OCI-LY1 (cell line): ENCODE results near the gene TP73.

Experiments used
- CTCF ChIP-seq: fragments of 200-600 bp; sonication (generic), shearing (Covaris generic); IDR thresholded peaks from 2 replicates; pipeline ENCODE4 v1.5.1; 2017; ENCODE audit warnings: mild to moderate bottlenecking, antibody characterized with exemption, low read length, moderate library complexity, mixed read lengths
- EZH2 ChIP-seq: fragments of 200-600 bp; sonication (generic), shearing (Covaris generic); IDR thresholded peaks from 2 replicates; pipeline ENCODE4 v1.8.0; 2017; ENCODE audit warnings: borderline replicate concordance, mixed run types, mild to moderate bottlenecking, antibody characterized with exemption, low read length, moderate library complexity, mixed read lengths

GRCh38 chr1:3692598-3692997, 40.3 kb downstream of the TP73 start:
- TF ChIP-seq CTCF (no peak), EZH2 (no peak)
